GM12872 (cell line): ENCODE data around the gene FAM53A.
A peak's percentile ranks its signal among the peaks of the same experiment; 100 is the strongest.

Source experiments
- CTCF ChIP-seq: IDR thresholded peaks from 3 replicates; pipeline ENCODE4 v1.5.1; 2011; ENCODE audit warnings: low read depth, mild to moderate bottlenecking, low read length, moderate library complexity; ENCODE audit not compliant: insufficient read depth

Gene FAM53A

GRCh38 chr4:1726146-1726934, 42.2 kb upstream of the FAM53A start:
- peak; percentile 99 for TF ChIP-seq CTCF

- no peak for TF ChIP-seq CTCF
Observed at GRCh38 chr4:1725521-1725920, 41.4 kb upstream of the FAM53A start.

- TF ChIP-seq CTCF, result no peak
Observed at GRCh38 chr4:1723131-1723801, 39.2 kb upstream of the FAM53A start.

GRCh38 chr4:1722551-1723118, 38.5 kb upstream of the FAM53A start:
- no peak for TF ChIP-seq CTCF

- no peak for TF ChIP-seq CTCF
Observed at GRCh38 chr4:1721666-1722550, 37.8 kb upstream of the FAM53A start.

GRCh38 chr4:1721003-1721665, 37.0 kb upstream of the FAM53A start, which contains the start of the genes TACC3 and TMEM129:
TACC3 (plus strand) TSS chr4:1721521; CDS start chr4:1723422, 1,901 bp downstream.
TMEM129 (minus strand) TSS chr4:1721323; CDS start chr4:1720837, 486 bp downstream.
- TF ChIP-seq CTCF, result no peak
